K562 (cell line): ENCODE data around the gene SRP72. TPM values are rescaled to one million over a fixed set of nuclear protein-coding genes. Genes with fewer than 3 reads are reported as not detected.

Source experiments
- MYBL2 ChIP-seq, 2 experiments: fragments of 450-650 bp in 1 of 2; sonication (generic) in 1 of 2; formaldehyde crosslinking in 1 of 2; IDR thresholded peaks; 2 replicates each; pipeline versions ENCODE4 v1.6.1 to v1.8.1; 2017 to 2022; ENCODE audit warnings: borderline replicate concordance in 1 of 2, inconsistent platforms in 1 of 2, low read depth in 1 of 2, mild to moderate bottlenecking in 1 of 2, missing genetic modification reagents in 1 of 2, moderate library complexity in 1 of 2
- SRSF9 ChIP-seq: fragments of 200-400 bp; formaldehyde crosslinking; IDR thresholded peaks from 2 replicates; pipeline ENCODE4 v1.6.1; 2017; ENCODE audit warnings: low read depth, low read length, borderline replicate concordance
- TAF7 ChIP-seq: fragments of 450-650 bp; IDR thresholded peaks from 2 replicates; pipeline ENCODE4 v1.6.1; 2016; ENCODE audit warnings: missing genetic modification characterization, missing compliant biosample characterization
- ZNF224 ChIP-seq: sonication (generic); formaldehyde crosslinking; IDR thresholded peaks from 2 replicates; pipeline ENCODE4 v1.8.0; 2022; ENCODE audit warnings: mild to moderate bottlenecking, missing genetic modification reagents
- ZNF561 ChIP-seq: fragments of 450-650 bp; formaldehyde crosslinking; conservative IDR thresholded peaks from 2 replicates; pipeline ENCODE4 v1.4.0; 2020; ENCODE audit warnings: mild to moderate bottlenecking, moderate library complexity
- polyA plus RNA-seq, 8 experiments: library from polyadenylated mRNA; depleted of rRNA in 4 of 8; stranded (reverse) in 5 of 8; unstranded in 3 of 8; fragments of >200 nt; fragmentation: Nextera tagmentation in 2 of 8; fragmentation: Illumina TruSeq in 1 of 8; extraction: Ambion mirVana in 2 of 8; extraction: Trizol in 1 of 8; gene quantifications; 2 replicates each; pipeline versions ENCODE4 v1.2.1 to v1.2.3, GENCODE V29; 2011 to 2014; ENCODE audit warnings: inconsistent platforms in 1 of 8, missing spikeins in 1 of 8
- total RNA-seq, 7 experiments: library from RNA; depleted of rRNA in 6 of 7; stranded (reverse); fragments of >200 nt in 6 of 7; fragmentation: Illumina TruSeq in 2 of 7; extraction: Trizol in 2 of 7; gene quantifications; 2 replicates each; pipeline versions ENCODE4 v1.2.1 to v1.2.3, GENCODE V29; 2011 to 2021; ENCODE audit warnings: low replicate concordance in 1 of 7
- TF ChIP-seq, protein P1 (sequence below): fragments of 250-450 bp; sonication (Bioruptor Pico); IDR thresholded peaks from 2 replicates; pipeline ENCODE4 v1.5.0; 2021
- TF ChIP-seq, protein P2 (sequence below): fragments of 450-650 bp; IDR thresholded peaks from 2 replicates; pipeline ENCODE4 v1.7.0; 2016; ENCODE audit warnings: borderline replicate concordance
- TF ChIP-seq, protein P3 (sequence below): fragments of 250-450 bp; sonication (Bioruptor Pico); IDR thresholded peaks from 2 replicates; pipeline ENCODE4 v1.5.0; 2020; ENCODE audit warnings: mild to moderate bottlenecking, borderline replicate concordance
- TF ChIP-seq, protein P4 (sequence below): sonication (generic); formaldehyde crosslinking; IDR thresholded peaks from 2 replicates; pipeline ENCODE4 v1.8.1; 2023; ENCODE audit warnings: mild to moderate bottlenecking, missing genetic modification reagents

SRP72 gene
- total and polyA plus RNA-seq, 9 of the 15 experiments (the other 6 are each of a cell fraction or from before 2014, with no cell fraction given), result 124 to 341 (median 202) TPM

DNA sequence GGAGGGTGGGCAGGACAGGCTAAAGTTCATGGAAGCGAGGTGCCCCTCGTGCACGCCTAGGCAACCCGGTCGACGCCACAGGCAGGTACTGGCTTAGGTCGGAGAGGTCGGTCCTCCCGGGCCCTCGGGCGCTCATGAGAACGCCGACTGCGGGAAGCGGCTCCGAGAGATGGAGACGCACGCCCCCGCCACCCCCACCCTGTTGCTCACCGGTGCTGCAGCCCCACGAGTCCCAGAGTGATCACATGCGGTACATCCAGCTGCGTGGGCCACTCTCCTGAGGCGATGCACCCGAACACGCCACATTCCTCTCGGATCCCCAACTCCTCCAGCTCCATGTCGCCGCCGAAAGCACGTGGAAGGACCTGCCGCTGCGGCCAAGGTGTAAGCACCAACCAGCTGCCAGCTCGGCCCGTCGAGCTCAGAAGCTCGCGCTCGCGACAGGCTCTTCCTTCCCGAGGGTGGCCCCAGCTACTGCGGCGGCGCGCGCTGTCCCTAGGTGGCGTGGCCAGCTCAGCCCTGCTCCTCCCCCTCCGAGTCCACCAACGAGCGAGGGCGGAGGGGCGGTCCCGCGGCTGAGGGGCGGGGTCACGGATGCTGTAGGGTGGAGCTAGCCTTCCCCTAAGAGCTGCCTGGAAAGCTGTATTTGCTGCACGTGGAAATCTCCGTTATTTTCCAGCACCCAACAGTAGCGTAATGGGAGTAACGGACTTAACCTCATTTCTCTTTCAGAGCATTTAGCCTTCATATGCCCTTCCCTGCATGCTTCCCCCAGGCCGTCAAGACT, 32.1 kb upstream of the SRP72 start, which contains the start of gene PPAT (continued):
- TF ChIP-seq MYBL2 (IDR thresholded peaks at IDR 0.05; ENCODE audit: low read depth), result no peak
- TF ChIP-seq MYBL2 (CRISPR knock-in tag; IDR thresholded peaks at IDR 0.05; ENCODE audit: borderline replicate concordance), result no peak
- no peak for TF ChIP-seq ZNF561 (CRISPR knock-in tag)
- TF ChIP-seq, protein P1, sequence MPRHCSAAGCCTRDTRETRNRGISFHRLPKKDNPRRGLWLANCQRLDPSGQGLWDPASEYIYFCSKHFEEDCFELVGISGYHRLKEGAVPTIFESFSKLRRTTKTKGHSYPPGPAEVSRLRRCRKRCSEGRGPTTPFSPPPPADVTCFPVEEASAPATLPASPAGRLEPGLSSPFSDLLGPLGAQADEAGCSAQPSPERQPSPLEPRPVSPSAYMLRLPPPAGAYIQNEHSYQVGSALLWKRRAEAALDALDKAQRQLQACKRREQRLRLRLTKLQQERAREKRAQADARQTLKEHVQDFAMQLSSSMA, result 0 out of 2 replicates have a peak, but pooled peaks have one; percentile 61
- TF ChIP-seq, protein P2, sequence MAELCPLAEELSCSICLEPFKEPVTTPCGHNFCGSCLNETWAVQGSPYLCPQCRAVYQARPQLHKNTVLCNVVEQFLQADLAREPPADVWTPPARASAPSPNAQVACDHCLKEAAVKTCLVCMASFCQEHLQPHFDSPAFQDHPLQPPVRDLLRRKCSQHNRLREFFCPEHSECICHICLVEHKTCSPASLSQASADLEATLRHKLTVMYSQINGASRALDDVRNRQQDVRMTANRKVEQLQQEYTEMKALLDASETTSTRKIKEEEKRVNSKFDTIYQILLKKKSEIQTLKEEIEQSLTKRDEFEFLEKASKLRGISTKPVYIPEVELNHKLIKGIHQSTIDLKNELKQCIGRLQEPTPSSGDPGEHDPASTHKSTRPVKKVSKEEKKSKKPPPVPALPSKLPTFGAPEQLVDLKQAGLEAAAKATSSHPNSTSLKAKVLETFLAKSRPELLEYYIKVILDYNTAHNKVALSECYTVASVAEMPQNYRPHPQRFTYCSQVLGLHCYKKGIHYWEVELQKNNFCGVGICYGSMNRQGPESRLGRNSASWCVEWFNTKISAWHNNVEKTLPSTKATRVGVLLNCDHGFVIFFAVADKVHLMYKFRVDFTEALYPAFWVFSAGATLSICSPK, result no peak
- TF ChIP-seq ZNF224 (CRISPR knock-in tag), result no peak; the same call in 1 of the 2 replicates
- TF ChIP-seq TAF7 (tag), result peak; percentile 12; the same call in 1 of the 2 replicates
- TF ChIP-seq, protein P3, sequence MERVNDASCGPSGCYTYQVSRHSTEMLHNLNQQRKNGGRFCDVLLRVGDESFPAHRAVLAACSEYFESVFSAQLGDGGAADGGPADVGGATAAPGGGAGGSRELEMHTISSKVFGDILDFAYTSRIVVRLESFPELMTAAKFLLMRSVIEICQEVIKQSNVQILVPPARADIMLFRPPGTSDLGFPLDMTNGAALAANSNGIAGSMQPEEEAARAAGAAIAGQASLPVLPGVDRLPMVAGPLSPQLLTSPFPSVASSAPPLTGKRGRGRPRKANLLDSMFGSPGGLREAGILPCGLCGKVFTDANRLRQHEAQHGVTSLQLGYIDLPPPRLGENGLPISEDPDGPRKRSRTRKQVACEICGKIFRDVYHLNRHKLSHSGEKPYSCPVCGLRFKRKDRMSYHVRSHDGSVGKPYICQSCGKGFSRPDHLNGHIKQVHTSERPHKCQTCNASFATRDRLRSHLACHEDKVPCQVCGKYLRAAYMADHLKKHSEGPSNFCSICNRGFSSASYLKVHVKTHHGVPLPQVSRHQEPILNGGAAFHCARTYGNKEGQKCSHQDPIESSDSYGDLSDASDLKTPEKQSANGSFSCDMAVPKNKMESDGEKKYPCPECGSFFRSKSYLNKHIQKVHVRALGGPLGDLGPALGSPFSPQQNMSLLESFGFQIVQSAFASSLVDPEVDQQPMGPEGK (CRISPR knock-in tag), result no peak
- TF ChIP-seq, protein P4, sequence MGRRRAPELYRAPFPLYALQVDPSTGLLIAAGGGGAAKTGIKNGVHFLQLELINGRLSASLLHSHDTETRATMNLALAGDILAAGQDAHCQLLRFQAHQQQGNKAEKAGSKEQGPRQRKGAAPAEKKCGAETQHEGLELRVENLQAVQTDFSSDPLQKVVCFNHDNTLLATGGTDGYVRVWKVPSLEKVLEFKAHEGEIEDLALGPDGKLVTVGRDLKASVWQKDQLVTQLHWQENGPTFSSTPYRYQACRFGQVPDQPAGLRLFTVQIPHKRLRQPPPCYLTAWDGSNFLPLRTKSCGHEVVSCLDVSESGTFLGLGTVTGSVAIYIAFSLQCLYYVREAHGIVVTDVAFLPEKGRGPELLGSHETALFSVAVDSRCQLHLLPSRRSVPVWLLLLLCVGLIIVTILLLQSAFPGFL (CRISPR knock-in tag), result no peak
- no peak for TF ChIP-seq SRSF9
